Glutamatergic neuron (in vitro differentiated cells): Measurements from ENCODE around the gene DESI2. TPM values are rescaled to one million over a fixed set of nuclear protein-coding genes. Genes with fewer than 3 reads are reported as not detected.

Experiments
- DNase-seq: peaks from one replicate; pipeline ENCODE4 v3.0.0; 2022
- H3K27ac Mint-ChIP-seq: one replicate; pipeline ENCODE4 v1.8.0; 2020; ENCODE audit warnings: mild to moderate bottlenecking, mixed read lengths, inconsistent platforms; ENCODE audit not compliant: unreplicated experiment
- H3K27me3 Mint-ChIP-seq: one replicate; pipeline ENCODE4 v1.8.0; 2020; ENCODE audit warnings: mild to moderate bottlenecking, moderate library complexity, mixed read lengths, inconsistent platforms; ENCODE audit not compliant: unreplicated experiment
- H3K36me3 Mint-ChIP-seq: one replicate; pipeline ENCODE4 v1.8.0; 2020; ENCODE audit warnings: mild to moderate bottlenecking, mixed read lengths, inconsistent platforms; ENCODE audit not compliant: unreplicated experiment
- H3K4me1 Mint-ChIP-seq: one replicate; pipeline ENCODE4 v1.8.0; 2020; ENCODE audit warnings: mild to moderate bottlenecking, low read depth, mixed read lengths, inconsistent platforms; ENCODE audit not compliant: unreplicated experiment
- H3K4me3 Mint-ChIP-seq: one replicate; pipeline ENCODE4 v1.8.0; 2020; ENCODE audit warnings: mild to moderate bottlenecking, mixed read lengths, inconsistent platforms; ENCODE audit not compliant: unreplicated experiment
- H3K9me3 Mint-ChIP-seq: one replicate; pipeline ENCODE4 v1.8.0; 2020; ENCODE audit warnings: mild to moderate bottlenecking, moderate library complexity, mixed read lengths, inconsistent platforms; ENCODE audit not compliant: unreplicated experiment
- total RNA-seq: library from RNA; stranded (reverse); fragmentation: NEBNext Ultra II Directional; extraction: Animal tissue kit (Norgen Biotek cat#: 25700); gene quantifications from one replicate; pipeline ENCODE4 v1.2.1, GENCODE V29; 2021; ENCODE audit not compliant: unreplicated experiment
- TF ChIP-seq, protein P1 (sequence below): fragments of 200-600 bp; sonication (generic); IDR thresholded peaks from one replicate; pipeline ENCODE4 v1.5.0; 2021; ENCODE audit not compliant: partially characterized antibody, unreplicated experiment

Gene DESI2
- total RNA-seq, 1 donor from 2014 or later: 25.9 TPM

DNA sequence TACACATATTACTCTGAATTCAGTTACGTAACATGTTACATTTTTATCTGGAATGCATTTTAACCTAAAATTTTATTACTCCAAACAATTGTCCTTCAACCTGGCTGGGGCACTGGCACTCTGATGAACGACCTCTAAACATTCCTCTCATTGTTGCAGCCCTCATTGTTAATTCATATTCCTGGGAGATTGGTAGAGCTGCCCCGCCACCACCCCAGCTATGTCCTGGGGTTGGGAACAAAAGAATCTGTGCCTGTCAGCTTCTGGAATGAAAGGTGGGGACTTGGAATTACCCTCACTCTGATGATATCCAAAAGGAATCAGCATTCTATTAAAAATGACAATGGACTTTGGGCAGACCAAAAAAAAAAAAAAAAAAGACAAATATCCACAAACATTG, 38.0 kb upstream of the DESI2 start:
- H3K4me1 Mint-ChIP-seq: no peaks in the 10 kb centered on the region
- no peak overlapping the region for H3K27ac Mint-ChIP-seq
- H3K36me3 Mint-ChIP-seq: no peaks in the 10 kb centered on the region
- H3K27me3 Mint-ChIP-seq: no peaks in the 10 kb centered on the region
- no peak overlapping the region for H3K4me3 Mint-ChIP-seq
- DNase-seq: no peak
- TF ChIP-seq, protein P1, sequence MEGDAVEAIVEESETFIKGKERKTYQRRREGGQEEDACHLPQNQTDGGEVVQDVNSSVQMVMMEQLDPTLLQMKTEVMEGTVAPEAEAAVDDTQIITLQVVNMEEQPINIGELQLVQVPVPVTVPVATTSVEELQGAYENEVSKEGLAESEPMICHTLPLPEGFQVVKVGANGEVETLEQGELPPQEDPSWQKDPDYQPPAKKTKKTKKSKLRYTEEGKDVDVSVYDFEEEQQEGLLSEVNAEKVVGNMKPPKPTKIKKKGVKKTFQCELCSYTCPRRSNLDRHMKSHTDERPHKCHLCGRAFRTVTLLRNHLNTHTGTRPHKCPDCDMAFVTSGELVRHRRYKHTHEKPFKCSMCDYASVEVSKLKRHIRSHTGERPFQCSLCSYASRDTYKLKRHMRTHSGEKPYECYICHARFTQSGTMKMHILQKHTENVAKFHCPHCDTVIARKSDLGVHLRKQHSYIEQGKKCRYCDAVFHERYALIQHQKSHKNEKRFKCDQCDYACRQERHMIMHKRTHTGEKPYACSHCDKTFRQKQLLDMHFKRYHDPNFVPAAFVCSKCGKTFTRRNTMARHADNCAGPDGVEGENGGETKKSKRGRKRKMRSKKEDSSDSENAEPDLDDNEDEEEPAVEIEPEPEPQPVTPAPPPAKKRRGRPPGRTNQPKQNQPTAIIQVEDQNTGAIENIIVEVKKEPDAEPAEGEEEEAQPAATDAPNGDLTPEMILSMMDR: no peak
- H3K9me3 Mint-ChIP-seq: no peaks in the 10 kb centered on the region

- no peaks in the 10 kb centered on the region for H3K4me1 Mint-ChIP-seq
- no peaks in the 10 kb centered on the region for H3K27me3 Mint-ChIP-seq
- H3K27ac Mint-ChIP-seq: no peak overlapping the region
- H3K9me3 Mint-ChIP-seq: no peaks in the 10 kb centered on the region
- TF ChIP-seq, protein P1: no peak
- DNase-seq: no peak
- no peak overlapping the region for H3K4me3 Mint-ChIP-seq
- no peaks in the 10 kb centered on the region for H3K36me3 Mint-ChIP-seq
Measured at GRCh38 chr1:244615301-244615700, 37.6 kb upstream of the DESI2 start.

- H3K9me3 Mint-ChIP-seq: no peaks in the 10 kb centered on the region
- peaks cover 9% of the 10 kb centered on the region for H3K36me3 Mint-ChIP-seq
- no peak overlapping the region for H3K27ac Mint-ChIP-seq
- DNase-seq: no peak
- H3K27me3 Mint-ChIP-seq: no peaks in the 10 kb centered on the region
- TF ChIP-seq, protein P1: no peak
- no peak overlapping the region for H3K4me3 Mint-ChIP-seq
- no peaks in the 10 kb centered on the region for H3K4me1 Mint-ChIP-seq
Measured at GRCh38 chr1:244626709-244627108, 26.2 kb upstream of the DESI2 start.

- DNase-seq: no peak
- TF ChIP-seq, protein P1: no peak
- Mint-ChIP-seq H3K27ac (no peak overlapping the region), H3K4me3 (no peak overlapping the region), H3K27me3 (no peaks in the 10 kb centered on the region), H3K36me3 (peaks cover 9% of the 10 kb centered on the region), H3K9me3 (no peaks in the 10 kb centered on the region), H3K4me1 (no peaks in the 10 kb centered on the region)
Measured at GRCh38 chr1:244628789-244629188, 24.1 kb upstream of the DESI2 start.

DNA sequence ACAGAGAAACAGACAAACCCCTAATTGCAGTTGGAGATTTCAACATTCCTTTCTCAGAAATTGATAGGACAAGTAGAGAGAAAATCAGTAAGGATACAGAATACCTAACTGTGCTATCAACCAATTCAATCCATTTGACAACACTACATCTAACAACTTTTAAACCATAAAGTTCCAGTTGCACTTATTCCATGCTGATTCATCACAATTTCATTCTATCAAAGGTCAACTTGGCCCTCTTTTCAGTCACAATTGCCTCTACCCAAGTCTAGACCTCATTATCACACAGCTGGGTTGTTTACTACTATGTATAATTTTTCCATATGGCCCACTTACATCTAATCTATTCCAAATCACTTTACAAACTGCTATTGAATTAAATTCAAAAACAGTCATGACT, 19.8 kb upstream of the DESI2 start:
- no peaks in the 10 kb centered on the region for H3K27me3 Mint-ChIP-seq
- TF ChIP-seq, protein P1: no peak
- H3K4me1 Mint-ChIP-seq: no peaks in the 10 kb centered on the region
- H3K36me3 Mint-ChIP-seq: no peaks in the 10 kb centered on the region
- DNase-seq: no peak
- H3K4me3 Mint-ChIP-seq: no peak overlapping the region
- no peak overlapping the region for H3K27ac Mint-ChIP-seq
- H3K9me3 Mint-ChIP-seq: no peaks in the 10 kb centered on the region
